Fibroblast of skin of right quadriceps (primary cell): ENCODE results near the gene TBC1D2B.

Experiments used
- DNase-seq: peaks from one replicate; pipeline ENCODE4 v3.0.0-alpha.2; 2013

Gene TBC1D2B

GRCh38 chr15:78077053-78077870 is at the start of gene TBC1D2B:
Gene TBC1D2B (minus strand): TSS chr15:78077711. CDS start chr15:78077652, 59 bp downstream.
- DNase-seq = peak; percentile 59

DNA sequence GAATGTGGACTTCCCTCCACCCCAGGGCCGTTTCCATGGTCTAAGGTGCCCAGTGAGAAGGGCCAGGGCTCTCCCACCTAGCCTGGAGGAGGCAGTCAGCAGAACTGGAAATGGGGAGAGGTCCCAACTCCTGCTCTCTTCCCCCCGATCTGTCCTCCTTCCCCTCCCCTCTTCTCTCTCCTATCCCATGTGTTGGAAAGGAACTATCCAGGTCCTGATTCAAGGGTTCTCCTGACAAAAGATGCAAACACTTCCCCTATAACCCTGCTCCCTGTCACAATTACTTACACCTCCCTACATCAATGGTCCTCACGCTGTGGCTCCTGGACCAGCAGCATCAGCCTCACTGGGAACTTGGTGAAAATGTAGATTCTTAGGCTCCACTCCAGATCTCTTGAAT is 47.8 kb upstream of the TBC1D2B start:
- DNase-seq = no peak

DNA sequence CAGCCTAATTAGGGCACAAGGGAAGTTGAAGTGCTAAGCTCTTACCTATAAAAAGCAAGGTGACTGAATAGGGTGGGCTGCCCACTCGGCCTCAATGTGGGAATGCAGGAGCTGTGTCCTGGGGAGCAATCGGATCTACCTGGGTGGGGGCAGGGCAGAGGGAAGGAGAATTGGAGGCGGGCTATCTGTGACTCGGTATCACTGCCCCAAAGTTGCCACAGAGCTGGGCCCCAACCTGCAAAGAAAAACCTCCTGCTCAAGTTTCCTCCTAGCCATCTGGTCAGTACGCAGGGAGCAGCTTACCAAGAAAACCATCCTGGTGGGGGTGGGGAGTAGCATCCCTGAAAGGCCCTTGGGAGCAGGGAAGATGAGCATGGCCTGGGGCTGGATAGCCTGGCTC is 43.0 kb upstream of the TBC1D2B start:
- DNase-seq = no peak

DNA sequence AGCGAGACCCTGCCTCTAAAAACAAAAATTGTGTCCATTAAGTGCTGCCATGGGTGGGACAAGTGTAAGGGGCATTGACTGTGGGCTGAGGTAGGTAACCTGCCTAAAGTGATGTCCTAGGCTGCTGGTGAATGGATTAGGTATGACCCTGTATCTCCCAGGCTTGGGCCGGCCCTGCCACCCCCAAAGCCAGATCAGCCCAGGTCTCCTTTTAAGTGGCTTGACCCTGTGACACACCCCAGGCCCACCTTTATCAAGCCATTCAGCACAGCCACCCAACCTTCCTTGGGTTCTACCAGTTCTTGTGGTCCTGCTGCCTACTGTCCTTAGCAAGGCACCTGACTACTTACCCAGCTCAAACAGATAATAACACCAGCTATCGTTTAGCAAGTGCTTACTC is 35.0 kb upstream of the TBC1D2B start:
- DNase-seq = no peak

DNA sequence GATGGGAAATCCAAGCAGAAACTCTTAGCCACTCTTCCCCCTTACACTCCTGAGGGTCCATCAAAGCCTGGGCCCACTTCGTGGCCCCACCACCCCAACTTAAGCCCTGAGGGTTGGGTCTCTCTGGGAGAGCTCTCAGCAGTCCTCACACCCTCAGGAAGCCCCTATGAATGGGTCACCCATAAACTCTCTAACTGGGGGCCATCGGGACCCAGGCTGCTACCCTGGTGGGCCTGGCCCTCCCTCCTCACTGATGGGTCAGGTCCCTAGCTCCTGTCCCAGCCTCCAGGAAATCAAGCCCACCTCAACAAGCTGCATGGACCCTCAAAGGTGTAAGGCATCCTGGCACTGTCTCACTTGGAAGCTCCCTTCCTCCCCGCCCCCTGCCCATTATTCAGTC is 34.3 kb upstream of the TBC1D2B start:
- DNase-seq = no peak

- no peak for DNase-seq
Observed at GRCh38 chr15:78110916-78111475, 33.5 kb upstream of the TBC1D2B start.

GRCh38 chr15:78110096-78110495 is 32.6 kb upstream of the TBC1D2B start:
- DNase-seq = no peak

- no peak for DNase-seq
Observed at GRCh38 chr15:78109156-78109555, 31.6 kb upstream of the TBC1D2B start.

GRCh38 chr15:78108300-78109084 is 31.0 kb upstream of the TBC1D2B start:
- DNase-seq = peak; percentile 81

- no peak for DNase-seq
Observed at GRCh38 chr15:78107471-78107870, 30.0 kb upstream of the TBC1D2B start.

DNA sequence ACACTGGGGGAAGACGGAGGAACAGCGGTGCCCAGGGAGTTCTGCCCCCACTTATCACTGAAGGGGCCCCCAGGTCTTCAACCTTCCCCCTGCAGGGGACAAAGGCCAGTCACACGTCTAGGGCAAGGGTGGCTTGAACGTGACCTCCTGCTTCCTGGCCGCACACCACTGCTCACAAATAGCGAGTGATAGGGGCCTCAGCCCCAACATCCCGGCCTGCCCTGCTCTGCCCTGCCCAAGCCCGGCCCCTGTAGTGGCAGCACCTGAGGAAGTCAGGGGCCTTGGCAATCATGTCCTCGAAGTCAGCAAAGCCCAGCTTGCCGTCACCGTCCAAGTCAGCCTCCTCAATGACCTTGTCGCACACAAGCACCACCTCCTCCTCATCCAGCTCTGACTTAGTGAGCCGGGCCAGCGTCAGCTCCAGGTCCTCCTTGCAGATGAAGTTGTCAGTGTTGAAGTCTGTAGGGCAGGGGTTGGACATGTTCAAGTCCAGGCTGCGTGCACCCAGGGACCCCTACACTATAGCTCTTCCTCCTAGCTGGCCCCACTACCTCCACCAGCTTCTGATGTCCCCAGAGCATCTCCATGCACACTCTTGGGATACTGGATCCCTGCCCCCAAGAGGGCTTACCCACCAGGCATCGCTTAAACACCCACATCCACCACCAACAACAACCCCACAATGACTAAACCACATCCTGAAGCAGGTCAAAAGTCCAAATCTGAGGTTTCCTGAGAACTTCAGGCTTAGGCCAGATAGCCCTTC is 28.1 kb upstream of the TBC1D2B start:
- no peak for DNase-seq

DNA sequence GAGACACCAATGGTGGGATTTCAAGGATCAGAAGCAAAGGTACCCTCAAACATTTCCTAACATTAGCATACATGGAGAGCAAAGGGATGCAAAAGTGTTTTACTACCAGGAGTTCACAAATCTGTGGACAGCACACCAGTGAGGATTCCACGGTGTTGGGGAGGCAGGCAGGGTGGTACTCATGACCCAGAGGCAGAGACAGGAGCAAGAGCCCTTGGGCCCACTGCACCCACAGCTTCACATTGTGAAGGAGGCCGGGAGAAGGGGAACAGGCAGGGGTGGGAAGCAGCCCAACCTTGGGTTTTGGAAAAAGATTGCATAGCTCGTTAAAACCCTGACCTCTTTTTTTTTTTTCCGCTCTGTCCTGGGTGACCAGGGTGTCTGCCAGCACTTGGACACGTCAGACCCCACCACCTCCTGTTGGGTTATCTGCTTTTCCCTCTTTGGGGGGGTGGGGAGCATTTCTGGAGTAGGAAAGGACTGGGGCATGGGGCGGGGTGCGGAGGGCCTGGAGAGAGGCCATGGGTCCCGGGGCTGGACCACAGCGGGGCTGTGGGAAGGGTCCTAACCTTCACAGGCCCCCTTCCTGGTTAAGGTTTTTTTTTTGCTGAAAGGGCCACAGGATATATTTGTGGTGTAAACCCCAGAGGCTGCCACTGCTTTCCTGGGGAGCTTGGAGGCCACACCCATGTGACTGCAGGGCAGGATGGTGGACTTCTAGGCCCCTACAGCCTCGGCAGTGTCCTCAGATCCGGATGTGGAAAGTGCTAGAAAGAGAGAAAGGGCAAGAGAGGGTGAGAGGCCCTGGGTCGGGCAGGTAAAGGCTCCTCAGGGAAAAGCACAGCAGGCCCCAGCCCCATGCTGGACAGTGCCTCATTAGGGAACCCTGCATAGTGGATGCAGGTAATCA is 27.3 kb upstream of the TBC1D2B start:
- DNase-seq = no peak

DNA sequence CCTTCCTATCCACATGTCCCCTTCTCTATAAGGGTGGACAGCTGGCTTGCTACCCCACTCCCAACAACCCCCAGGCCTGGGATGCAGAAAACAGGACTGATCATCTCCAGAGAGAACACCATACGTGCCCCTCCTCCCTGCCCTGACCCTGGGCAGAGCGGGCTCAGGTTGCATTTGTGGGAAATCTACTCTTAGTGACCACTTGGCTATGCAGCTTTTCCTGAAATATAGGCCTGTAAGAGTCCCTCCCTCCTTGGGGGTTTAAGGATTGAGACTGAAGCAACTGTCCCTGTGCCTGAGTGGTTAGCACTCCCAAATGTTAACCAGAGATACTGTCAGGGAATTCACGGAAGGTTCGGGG is 26.6 kb upstream of the TBC1D2B start:
- DNase-seq = no peak

DNA sequence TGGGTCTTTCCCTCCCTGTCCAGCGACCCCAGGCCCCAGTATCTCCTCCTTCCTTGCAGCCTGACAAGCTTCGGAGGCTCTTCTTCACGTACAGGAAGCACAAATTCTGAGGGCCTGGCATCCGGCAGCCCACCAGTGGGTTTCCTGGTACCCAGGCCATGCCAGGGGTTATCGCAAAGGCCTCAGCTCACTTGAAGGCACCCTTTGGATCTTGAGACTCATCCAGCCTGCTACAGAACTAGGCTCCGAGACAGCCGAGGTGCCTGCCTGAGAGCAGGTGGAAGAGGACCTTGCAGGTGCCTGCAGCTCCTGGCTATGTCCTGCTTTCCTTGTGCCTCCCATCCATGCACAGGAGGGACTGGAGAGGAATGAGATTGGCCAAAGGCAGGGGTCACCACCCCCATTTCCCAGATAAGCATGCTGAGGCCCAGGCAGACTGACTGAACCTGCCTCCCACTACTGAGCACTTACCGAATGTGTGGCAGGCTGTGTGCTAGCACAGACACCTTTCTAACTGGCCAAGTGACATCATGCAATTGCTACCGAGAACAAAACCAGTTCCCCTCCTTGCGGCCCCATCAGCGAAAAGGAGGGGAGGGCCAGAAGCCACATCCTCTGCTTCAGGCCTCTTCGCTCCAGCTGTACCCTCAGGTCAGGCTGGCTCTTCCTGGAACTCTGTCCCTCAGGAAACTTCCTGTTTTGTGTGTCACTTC is 26.1 kb upstream of the TBC1D2B start:
- no peak for DNase-seq

- DNase-seq = no peak
Observed at GRCh38 chr15:78102741-78103140, 25.2 kb upstream of the TBC1D2B start.

DNA sequence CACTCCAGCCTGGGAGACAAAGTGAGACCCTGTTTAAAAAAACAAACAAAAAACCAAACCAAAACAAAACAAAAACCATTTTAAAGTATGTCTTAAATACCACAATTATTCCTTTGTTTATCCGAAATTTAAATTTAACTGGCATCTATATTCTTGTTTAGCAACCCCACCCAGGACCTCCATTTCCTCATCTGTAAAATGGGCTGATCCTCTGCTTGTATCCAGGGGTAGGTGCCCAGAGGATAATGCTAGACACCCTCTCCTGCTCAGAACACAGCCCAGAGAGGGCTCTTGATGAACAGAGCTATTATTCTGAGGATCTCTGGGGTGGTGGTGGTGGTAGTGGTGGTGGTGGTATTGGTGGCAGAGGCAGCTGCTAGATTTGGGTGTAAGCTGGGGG is 24.7 kb upstream of the TBC1D2B start:
- no peak for DNase-seq

DNA sequence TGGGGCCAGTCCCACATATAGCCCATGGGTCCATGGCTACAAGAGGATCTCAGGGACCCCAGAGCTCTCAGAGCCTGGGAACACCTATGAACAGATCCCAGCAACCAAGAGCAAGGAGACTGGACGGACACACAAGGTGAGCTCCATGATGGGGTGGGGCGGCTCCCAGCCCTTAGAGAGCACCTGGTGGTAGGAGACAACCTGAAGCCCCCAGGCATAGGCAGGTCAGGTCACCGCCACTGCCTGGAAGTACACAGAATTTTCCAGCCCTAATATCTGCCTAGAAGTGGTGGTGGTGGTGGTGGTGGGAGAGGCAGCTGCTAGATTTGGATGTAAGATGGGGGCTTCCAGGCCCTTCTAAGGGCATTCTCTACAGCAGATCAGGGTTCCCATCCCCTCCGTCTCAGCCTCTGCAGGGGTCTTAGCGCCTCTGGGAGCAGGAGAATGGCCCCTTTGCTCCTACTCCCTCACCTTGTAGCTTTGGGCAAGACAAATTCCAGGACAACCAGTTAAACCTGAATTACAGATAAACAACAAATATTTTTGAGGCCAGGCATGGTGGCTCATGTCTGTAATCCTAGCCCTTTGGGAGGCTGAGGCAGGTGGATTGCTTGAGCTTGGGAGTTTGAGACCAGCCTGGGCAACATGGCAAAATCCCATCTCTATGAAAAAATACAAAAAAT is 24.1 kb upstream of the TBC1D2B start:
- no peak for DNase-seq

GRCh38 chr15:78100886-78101285 is 23.4 kb upstream of the TBC1D2B start:
- DNase-seq = no peak

DNA sequence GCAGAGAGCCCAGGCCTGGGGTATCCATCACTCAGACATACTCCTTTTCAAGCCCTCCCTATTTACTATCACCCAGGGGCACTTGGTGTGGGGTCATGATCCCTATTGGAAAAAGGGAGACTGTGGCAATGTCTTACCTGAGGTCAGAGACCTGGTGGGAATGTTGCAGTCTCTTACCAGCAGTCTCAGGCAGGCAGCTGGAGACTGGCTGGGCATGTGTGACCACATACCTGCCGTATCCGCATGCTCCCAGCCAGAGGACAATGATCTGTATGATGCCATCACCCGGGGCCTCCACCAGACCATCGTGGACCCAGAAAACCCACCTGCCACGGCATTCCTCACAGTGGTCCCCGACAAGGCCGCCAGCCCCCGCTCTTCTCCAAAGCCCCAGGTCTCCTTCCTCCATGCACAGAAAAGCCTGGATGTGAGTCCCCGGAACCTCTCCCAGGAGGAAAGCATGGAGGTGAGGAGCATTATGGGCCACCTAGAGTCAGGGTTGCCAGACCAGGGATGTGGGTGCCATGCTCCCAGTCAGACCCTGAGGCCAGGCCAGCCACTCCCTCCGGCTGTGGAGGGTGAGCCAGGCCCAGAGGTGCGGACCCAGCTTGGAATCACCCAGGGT is 20.7 kb upstream of the TBC1D2B start:
- DNase-seq = no peak

GRCh38 chr15:78097667-78098066 is 20.2 kb upstream of the TBC1D2B start:
- no peak for DNase-seq
